A172 (cell line): Measurements from ENCODE around the gene PDCD1. TPM values are rescaled to one million over a fixed set of nuclear protein-coding genes. Genes with fewer than 3 reads are reported as not detected.
"Not testable (repeated sequence)": the region's sequence is repeated elsewhere in the genome, so short reads cannot be mapped to it uniquely, and the experiment has no call there.

ENCODE experiments used
- DNase-seq: peaks from one replicate; pipeline ENCODE4 v3.0.0-alpha.2; 2015; ENCODE audit warnings: low spot score
- total RNA-seq: library from RNA; depleted of rRNA; stranded (reverse); fragments of >200 nt; shearing (Covaris generic); gene quantifications from 2 replicates; pipeline ENCODE4 v1.2.3, GENCODE V29; 2014

Gene PDCD1
- total RNA-seq, 1 experiment from 2014 or later, result not detected

DNA sequence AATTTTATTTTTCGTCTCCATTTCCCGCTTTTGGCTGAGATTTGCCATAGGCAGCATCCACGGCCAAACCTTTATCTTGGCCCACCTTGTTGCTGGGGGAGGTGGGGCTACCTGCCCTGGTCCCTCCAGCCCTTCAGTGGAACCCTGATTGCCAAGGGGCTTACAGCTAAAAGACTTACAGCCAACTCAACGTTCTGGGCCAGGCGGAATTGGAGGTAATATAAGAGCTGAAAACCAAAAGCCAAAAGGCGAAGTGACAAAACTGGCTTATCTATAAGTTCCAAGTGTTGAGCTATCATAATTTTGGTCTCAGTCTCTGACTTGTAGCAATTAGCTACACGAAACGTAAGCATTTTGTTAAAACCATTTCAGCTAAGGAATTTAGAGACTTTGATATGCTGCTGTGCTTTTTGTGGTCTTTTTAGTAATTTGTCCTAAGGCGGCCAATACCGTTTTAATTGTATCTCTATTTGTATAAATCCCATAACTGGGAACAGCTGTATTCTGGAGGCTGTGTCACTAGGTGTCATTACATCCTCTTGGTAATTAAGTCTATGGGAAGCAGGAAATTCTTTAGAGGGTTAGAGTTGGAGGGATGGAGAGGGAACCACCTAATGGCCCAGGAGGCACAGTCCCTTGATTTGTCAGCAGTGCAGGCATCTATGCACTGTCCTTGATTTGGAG, 24.0 kb downstream of the PDCD1 start:
- no peak for DNase-seq

DNA sequence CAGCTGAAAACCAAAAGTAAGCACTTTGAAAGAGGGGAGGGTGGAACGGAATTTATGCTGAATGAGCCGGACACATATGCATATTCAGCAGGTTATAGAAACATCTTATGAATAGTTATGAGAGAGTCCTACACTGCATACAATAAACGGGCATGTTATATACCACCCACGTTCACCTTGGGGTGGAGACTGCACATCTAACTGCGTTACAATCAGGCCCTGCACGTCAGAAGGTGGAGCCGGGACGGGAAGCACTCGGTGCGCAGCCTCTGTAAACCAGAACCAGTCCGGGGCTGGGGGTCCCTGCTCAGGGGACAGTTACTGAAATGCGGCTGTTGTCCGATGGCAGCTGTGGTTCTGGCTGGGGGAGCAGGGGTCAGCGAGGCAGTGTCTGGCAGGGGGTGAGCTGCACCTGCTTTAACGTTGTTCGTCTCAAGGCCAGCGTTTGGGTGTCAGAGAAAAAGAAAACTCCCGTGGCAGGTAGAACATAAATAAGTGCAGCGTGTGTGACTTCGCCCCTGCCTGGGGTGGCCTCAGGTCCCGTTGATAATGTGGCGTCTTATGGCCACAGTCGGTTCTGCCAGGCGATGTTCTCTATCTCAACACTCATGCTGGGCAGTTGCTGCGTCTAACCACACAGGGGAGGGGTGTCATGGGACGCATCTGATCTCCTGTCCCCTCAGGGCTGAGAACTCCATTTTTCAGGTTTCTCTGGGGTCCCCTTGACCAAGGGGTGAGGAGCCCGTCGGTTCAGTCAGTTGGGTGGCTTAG, 24.8 kb downstream of the PDCD1 start:
- not testable (repeated sequence) for DNase-seq

DNA sequence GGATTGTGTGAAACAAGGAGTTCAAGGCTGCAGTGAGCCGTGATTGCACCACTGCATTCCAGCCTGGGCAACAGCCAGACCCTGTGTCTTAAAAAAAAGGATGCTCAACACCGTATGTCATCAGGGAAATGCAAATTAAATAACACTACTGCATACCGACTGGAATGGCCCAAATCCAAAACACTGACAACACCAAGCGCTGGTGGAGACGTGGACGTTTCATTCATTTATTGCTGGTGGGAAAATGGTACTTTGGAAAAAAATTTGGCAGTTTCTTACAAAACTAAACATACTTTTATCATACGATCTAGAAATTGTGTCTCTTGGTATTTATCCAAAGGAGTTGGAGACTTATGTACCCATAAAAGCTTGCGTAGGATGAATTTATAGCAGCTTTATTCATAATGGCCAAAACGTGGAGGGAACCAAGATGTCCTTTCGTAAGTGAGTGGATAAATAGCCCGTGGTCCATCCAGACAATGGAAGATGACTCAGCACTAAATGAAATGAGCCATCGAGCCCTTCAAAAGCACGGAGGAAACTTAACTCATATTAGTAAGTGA, 25.5 kb downstream of the PDCD1 start:
- peak; percentile 43 for DNase-seq

DNA sequence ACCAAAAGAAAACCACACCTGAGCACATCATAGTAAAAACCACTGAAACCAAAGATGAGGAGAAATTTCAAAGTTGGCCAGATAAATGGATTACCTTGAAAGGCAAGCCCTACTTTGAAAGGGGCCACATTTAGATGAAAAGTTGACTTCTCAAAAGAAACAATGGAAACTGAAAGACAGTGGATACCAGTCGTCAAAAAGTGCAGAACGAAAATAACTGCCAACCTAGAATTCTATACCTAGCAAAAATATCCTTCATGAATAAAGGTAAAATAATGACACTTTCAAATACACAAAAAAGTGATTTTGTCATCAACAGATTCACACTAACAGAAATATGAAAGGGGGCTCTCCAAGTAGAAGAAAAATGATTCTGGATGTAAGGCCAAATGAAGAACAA, 31.3 kb downstream of the PDCD1 start:
- no peak for DNase-seq

DNA sequence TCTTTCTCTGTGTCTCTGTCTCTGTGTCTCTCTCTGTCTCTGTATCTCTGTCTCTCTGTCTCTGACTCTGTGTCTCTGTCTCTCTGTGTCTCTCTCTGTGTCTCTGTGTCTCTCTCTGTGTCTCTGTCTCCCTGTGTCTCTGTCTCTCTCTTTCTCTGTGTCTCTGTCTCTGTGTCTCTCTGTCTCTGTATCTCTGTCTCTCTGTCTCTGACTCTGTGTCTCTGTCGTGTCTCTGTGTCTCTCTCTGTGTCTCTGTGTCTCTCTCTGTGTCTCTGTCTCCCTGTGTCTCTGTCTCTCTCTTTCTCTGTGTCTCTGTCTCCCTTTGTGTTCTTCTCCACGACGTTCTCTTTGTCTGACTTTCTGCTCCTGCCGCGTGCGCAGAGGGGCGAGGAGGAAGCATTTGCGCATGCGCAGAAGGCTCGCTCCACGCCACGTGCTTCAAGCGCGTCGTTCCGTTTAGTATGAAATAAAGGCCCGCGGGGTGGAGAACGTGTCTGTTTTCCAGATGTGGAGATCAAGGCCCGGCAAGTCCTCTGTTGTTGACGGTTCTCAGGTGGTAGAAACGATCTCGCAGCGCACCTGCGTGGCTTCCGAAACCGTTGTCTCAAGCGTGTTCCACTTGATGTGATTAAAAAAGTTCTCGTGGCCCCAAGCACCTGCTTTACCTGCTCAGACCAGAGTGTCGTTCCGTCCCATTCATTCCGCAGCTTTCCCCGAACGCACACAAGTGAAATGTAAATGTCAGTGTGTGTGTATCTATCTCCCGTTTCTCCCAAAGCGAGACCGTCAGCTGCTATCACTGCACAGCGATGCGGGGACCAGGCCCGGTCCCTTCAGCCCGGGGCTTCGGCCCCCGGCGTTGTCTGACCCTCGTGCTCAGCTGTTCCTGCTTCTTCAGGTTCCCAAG, 34.9 kb downstream of the PDCD1 start:
- DNase-seq, result not testable (repeated sequence)

DNA sequence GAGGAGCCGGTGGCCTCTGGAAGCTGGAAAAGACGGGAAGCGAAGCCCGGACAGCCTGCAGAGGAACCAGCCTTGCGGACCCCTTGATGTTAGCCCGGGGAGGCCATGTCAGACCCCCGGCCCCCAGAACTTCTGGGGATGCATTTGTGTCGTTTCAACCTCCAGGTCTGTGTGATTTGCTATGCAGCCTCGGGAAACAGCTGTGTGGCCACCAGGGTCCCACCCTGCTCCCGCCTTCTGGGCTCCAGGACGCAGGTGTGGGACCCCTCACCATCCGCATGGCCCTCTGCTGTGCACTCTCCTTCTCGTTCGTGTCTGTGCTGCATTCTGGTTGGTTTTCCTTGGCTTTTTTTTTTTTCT, 36.5 kb downstream of the PDCD1 start:
- no peak for DNase-seq

DNA sequence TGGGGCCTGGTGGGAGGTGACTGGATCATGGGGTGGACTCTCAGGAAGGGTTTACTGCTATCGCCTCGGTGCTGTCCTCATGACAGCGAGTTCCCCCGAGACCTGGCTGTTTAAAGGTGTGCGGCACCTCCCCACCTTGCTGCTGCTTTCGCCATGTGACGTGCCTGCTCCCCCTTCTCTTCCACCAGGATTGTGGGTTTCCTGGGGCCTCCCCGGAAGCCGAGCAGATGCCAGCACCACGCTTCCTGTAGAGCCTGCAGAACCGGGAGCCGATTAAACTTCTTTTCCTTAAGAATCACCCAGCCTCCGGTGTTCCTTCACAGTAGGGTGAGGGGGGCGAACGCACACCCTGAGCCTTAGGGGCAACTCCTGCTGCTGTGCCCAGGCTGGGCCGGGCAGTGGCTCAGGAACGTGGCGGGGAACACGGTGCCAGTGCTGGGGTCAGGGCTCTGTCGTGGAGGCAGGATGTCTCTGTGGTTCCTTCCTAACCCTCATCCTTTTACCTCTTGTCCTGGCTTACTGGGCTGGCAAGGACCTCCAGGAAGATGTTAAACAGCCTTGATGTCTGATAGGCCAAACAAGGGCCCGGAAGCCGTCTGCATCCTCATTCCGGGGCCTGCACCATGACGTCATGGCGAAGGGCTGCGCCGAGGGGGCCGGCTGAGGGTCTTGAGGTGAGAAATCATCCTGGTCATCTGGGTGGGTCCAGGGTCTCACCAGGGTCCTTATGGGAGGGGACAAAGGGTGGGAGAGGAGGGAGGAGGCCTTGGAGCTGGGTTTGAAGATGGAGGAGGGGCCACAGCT, 37.0 kb downstream of the PDCD1 start:
- no peak for DNase-seq

DNA sequence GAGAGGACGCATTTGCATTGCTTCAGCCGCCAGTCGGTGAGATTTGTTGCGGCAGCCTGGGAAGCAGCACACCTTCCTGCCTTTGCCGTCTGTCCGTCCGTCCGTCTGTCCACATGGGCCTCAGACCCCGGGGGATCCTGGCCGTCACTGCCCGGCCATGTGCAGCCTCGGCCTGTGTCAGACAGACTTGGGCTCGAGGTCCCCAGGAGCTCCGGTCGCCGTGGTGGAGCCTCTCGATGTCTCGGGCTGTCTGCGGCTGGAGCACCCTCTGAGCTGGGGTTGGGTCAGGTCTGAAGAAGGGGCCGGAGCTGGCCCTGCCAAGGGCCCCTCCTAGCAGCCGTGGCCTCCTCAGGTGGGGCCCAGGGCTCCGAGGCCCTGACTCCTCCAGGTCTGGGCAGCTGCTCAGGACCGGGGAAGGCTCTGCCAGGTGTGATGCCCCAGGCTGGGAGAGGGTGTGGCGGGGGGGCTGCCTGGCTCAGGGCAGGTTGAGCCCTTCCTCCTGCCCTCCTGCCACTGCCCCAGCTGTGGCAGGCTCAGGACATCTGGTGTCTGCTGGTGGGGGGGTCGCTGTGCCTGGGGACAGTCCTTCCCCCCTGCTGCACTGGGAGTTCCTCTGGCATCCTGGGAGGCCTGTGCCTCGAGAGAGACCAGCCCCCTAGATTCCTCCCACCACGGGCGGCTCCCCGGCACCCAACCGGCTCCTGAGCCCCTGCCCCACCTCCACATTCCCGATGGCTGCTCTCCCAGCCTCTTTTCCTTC, 37.9 kb downstream of the PDCD1 start:
- DNase-seq, result no peak

DNA sequence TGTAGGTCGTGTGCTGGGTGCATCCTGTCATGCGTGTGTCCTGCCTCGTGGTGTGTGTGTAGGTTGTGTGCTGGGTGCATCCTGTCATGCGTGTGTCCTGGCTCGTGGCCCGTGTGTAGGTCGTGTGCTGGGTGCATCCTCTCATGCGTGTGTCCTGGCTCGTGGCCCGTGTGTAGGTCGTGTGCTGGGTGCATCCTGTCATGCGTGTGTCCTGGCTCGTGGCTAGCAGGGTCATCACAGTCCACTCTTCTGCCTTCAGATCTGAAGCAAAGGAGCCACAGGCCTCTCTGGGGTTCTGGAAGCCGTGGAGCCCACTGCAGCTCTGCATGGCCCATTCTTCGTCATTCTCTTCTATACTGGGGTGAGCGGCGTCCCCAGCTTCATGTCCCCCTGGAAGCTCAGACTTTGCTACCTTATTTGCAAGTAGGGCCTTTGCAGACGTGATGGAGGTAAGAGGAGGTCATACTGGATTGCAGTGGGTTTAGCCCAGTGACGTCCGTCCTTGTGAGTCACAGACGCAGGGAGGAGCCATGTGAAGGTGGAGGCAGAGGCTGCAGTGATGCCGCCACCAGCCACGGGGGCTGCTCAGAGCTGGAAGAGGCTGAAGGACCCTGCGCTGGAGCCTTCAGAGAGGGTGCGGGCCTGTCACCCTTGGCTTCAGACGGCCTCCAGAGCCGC, 38.6 kb downstream of the PDCD1 start:
- DNase-seq, result not testable (repeated sequence)

DNA sequence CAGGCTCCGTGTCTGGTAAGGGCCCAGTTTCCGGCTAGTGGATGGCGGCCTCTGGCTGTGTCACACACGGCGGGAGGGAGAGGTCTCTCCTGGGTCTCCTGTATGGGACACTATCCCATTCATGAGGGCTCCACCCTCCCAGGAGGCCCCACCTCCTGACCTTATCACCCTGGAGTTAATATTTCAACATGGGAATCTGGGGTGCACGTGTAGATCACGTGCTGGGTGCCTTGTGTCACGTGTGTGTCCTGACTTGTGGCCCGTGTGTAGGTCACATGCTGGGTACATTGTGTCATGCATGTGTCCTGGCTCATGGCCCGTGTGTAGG, 39.8 kb downstream of the PDCD1 start:
- DNase-seq, result no peak

DNA sequence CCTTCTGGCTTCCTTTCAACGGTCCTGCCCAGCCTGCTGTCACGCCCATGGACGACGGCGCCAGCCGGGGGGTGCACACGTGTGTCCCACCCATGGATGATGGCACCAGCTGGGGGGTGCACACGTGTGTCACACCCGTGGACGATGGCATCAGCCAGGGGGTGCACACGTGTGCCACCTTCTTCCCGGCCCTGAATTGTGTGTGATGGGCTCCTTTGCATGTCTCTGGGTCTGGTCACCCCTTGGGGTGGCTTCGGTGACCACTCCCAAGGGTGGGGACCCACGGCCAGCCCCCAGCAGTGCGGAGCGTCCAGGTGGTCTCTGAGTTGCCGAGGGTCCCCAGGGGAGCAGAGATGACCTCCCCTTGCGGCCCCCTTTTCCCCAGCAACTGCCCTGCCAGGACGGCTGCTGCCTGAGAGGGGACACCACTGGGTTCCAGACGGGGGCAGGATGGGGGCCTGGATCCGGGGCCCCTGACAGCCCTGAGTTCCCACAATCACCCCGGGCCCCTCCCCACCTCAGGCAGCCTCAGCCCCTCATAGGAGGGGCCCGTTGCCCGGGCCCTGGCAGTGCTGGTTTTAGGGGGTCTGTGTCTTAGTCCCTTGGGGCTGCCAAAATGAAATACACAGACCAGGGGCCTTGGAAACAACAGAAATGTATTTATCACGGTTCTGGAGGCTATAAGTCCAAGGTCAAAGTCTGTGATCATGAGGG, 40.3 kb downstream of the PDCD1 start:
- DNase-seq, result no peak

DNA sequence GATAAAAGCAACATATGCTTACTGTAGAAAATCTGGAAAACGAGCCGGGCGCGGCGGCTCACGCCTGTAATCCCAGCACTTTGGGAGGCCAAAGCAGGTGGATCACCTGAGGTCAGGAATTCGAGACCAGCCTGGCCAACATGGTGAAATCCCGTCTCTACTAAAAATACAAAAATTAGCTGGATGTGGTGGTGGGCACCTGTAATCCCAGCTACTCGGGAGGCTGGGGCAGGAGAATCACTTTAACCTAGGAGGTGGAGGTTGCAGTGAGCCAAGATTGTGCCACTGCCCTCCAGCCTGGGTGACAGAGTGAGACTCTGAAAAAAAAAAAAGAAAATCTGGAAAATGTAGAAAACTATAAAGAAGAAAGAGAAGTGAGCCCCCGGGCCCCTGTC, 40.9 kb downstream of the PDCD1 start:
- not testable (repeated sequence) for DNase-seq

DNA sequence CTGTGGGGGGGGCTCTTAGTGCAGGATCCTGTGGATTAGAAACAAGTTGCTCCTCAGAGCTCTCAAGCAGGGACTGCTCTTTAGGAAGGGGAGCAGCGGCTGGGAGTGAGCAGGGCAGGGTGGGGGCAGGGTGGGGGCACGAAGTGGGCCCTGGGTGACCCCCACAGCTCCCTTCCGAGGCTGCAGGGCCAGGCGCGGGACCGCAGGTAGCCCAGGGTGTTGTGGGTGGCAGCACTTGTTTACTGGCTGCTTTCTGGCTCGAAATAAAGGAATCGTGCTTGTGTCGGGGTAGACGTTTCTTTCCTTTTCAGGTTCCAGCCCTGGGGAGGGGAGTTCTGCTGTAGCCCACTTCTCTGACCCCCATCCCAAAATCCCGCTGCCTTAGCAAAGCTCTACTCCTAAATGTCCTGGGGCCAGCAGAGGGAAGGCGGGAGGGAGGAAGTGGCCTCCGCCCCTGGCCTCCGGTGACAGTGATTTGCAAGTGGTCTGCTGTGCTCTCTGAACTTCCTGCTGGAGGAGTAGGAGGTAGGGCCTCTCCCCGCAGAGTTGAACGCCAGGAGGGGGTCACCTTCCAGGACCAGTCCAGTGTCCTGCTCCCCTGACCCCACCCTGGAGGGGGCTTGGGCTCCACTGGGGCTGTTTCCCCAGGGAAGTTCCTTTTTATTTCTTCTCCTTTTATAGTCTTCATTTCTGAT, 41.4 kb downstream of the PDCD1 start:
- DNase-seq, result no peak

DNA sequence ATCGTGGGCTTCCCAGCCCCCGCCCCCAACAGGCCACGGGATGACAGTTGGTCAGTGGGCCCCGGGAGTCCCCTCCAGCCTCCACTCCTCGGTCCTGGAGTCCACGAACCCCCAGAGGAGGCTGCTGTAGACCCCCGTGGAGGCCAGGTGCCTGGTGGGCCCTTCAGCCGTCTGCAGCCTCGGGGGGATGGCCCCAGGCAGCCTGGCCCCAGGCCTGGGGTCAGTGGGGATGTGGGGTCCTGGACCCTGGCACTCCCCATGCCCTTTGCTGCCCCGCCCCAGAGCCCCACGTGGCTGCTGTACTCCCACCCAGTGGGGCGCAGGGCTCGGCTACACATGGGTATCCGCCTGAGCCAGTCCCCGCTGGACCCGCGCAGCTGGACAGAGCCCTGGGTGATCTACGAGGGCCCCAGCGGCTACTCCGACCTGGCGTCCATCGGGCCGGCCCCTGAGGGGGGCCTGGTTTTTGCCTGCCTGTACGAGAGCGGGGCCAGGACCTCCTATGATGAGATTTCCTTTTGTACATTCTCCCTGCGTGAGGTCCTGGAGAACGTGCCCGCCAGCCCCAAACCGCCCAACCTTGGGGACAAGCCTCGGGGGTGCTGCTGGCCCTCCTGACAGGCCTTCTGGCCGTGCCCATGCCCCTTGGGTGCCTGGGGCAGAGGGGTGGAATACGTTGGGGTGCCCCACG, 42.1 kb downstream of the PDCD1 start:
- no peak for DNase-seq

DNA sequence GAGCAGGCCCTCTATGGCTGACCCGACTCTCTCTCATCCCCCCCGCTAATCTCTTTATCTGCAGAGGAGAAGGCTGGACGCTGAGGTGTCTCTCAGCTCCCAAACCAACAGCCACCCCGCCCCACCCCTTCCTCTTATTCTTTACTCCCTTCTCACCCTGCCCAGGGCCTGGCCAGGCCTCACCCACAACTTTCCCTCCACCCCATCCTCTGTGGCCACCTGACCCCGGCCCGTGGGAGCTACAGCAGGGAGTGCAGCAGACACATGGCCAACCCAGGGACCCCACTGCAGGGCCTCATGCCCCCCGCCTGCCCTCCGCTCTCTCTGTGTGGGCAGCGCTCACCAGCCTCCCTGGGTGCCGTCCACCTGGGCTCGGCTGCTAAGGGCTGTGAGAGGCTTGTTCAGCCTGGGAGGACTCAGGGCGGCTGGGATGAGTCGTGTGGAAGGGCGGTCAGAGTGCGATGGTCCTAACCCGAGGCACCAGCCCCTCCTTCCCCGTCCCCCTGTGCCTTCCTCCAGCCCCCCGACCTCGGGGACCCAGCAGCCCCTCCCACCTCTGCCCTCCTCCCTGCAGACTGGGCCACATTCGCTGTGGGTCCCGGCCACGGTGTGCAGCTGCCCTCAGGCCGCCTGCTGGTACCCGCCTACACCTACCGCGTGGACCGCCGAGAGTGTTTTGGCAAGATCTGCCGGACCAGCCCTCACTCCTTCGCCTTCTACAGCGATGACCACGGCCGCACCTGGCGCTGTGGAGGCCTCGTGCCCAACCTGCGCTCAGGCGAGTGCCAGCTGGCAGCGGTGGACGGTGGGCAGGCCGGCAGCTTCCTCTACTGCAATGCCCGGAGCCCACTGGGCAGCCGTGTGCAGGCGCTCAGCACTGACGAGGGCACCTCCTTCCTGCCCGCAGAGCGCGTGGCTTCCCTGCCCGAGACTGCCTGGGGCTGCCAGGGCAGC, 42.9 kb downstream of the PDCD1 start:
- DNase-seq, result no peak

DNA sequence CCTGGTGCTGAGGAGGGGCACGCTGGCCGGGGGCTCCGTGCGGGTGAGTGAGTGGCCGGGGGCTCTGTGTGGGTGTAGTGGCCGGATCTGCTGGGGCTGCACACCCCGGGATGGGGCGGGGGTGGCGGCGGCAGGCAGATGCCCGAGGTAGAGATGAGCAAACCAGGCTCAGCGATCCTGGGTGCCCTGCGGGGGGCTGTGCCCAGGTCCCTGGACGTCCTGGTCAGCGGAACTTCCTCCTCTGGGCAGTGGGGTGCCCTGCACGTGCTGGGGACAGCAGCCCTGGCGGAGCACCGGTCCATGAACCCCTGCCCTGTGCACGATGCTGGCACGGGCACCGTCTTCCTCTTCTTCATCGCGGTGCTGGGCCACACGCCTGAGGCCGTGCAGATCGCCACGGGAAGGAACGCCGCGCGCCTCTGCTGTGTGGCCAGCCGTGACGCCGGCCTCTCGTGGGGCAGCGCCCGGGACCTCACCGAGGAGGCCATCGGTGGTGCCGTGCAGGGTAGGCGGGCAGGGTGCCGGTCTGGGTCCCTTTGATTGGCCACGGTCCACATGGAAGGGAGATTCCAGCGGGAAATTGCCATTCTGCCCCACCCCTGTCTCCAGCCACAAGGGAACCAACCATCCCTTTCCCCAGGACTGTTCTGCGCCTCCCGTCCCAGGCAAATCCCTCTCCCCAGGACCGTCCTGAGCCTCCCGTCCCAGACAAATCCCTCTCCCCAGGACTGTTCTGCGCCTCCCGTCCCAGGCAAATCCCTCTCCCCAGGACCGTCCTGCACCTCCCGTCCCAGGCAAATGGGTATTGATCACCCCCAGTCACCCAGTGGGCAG, 43.8 kb downstream of the PDCD1 start:
- no peak for DNase-seq
